ENCODE measurements around the gene B4GALT6.

DNA sequence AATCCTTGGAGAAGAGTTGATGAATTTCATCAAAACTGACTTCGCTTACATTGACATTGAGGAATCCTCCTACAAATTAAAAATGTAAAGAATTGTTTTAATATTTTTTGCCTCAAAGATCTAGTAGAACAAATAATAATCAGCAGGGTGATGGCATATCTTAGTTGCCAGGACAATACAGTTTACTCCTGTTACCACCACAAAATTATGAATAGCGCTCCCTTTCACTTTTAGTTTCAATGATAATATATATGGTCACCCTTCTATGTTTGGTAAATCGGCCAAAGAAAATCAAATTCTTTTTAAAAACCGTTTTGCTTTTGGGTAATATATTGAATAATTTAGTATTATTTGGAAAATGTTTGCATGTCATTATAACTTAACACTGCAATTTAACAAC lies 39.0 kb downstream of the B4GALT6 start:
- TF ChIP-seq YY1 (IDR thresholded peaks at IDR 0.05; ENCODE audit: insufficient read depth, insufficient read length) (no peak), SUZ12 (IDR thresholded peaks at IDR 0.05; ENCODE audit: extremely low read depth, insufficient read depth, insufficient read length) (no peak)
